K562 (cell line): ENCODE data around the gene FBXW7. TPM values are rescaled to one million over a fixed set of nuclear protein-coding genes. Genes with fewer than 3 reads are reported as not detected.
A peak's percentile ranks its signal among the peaks of the same experiment; 100 is the strongest.

ENCODE experiments used
- E2F6 ChIP-seq, 2 experiments: IDR thresholded peaks; 2 replicates each; pipeline ENCODE4 v1.6.1; 2011; ENCODE audit warnings: borderline replicate concordance in 1 of 2, control low read depth in 1 of 2, low read depth in 1 of 2, low read length in 1 of 2, mild to moderate bottlenecking in 1 of 2, mixed read lengths in 1 of 2, moderate library complexity in 1 of 2; ENCODE audit not compliant: insufficient read depth in 1 of 2, insufficient read length in 1 of 2, poor library complexity in 1 of 2, severe bottlenecking in 1 of 2; ENCODE audit errors: extremely low read depth in 1 of 2
- EHMT2 ChIP-seq: fragments of 450-650 bp; IDR thresholded peaks from 2 replicates; pipeline ENCODE4 v1.6.1; 2018; ENCODE audit warnings: antibody characterized with exemption
- ERF ChIP-seq: fragments of 450-650 bp; formaldehyde crosslinking; IDR thresholded peaks from 2 replicates; pipeline ENCODE4 v1.4.0; 2020; ENCODE audit warnings: mild to moderate bottlenecking, mixed read lengths
- KLF1 ChIP-seq: fragments of 450-650 bp; IDR thresholded peaks from 2 replicates; pipeline ENCODE4 v1.6.1; 2016; ENCODE audit warnings: missing genetic modification characterization, missing compliant biosample characterization
- MAFG ChIP-seq: fragments of 450-650 bp; conservative IDR thresholded peaks from 2 replicates; pipeline ENCODE4 v1.6.1; 2016; ENCODE audit warnings: missing genetic modification characterization, missing compliant biosample characterization
- MCM5 ChIP-seq: fragments of 450-650 bp; IDR thresholded peaks from 2 replicates; pipeline ENCODE4 v1.6.1; 2016; ENCODE audit warnings: low read depth
- MEF2D ChIP-seq: conservative IDR thresholded peaks from 2 replicates; pipeline ENCODE4 v1.6.1; 2016; ENCODE audit warnings: low read depth, missing genetic modification characterization, missing compliant biosample characterization
- MTA2 ChIP-seq: fragments of 450-650 bp; IDR thresholded peaks from 2 replicates; pipeline ENCODE4 v1.6.1; 2016; ENCODE audit warnings: low read depth
- PCBP1 ChIP-seq: fragments of 200-400 bp; formaldehyde crosslinking; IDR thresholded peaks from 2 replicates; pipeline ENCODE4 v1.6.1; 2018; ENCODE audit warnings: mild to moderate bottlenecking, low read depth, low read length; ENCODE audit not compliant: poor library complexity, severe bottlenecking
- SOX6 ChIP-seq: fragments of 450-650 bp; IDR thresholded peaks from 2 replicates; pipeline ENCODE4 v1.6.1; 2014; ENCODE audit warnings: mild to moderate bottlenecking
- U2AF1 ChIP-seq: fragments of 200-400 bp; formaldehyde crosslinking; optimal IDR thresholded peaks from 2 replicates; pipeline ENCODE3; 2017; ENCODE audit warnings: mild to moderate bottlenecking, low read depth, low read length, moderate library complexity
- ZBTB26 ChIP-seq: fragments of 450-650 bp; formaldehyde crosslinking; IDR thresholded peaks from 2 replicates; pipeline ENCODE4 v1.4.0; 2022; ENCODE audit warnings: missing genetic modification characterization
- ZNF23 ChIP-seq: fragments of 250-450 bp; sonication (Bioruptor Pico); IDR thresholded peaks from 2 replicates; pipeline ENCODE4 v1.4.0; 2020; ENCODE audit warnings: mild to moderate bottlenecking
- ZNF561 ChIP-seq: fragments of 450-650 bp; formaldehyde crosslinking; conservative IDR thresholded peaks from 2 replicates; pipeline ENCODE4 v1.4.0; 2020; ENCODE audit warnings: mild to moderate bottlenecking, moderate library complexity
- ZNF592 ChIP-seq: fragments of 450-650 bp; IDR thresholded peaks from 2 replicates; pipeline ENCODE4 v1.6.1; 2017; ENCODE audit warnings: antibody characterized with exemption, mild to moderate bottlenecking
- ZNF778 ChIP-seq: fragments of 450-650 bp; formaldehyde crosslinking; IDR thresholded peaks from 2 replicates; pipeline ENCODE4 v1.4.0; 2020; ENCODE audit warnings: mild to moderate bottlenecking, moderate library complexity
- ZNF830 ChIP-seq: fragments of 250-450 bp; sonication (Bioruptor Pico); IDR thresholded peaks from 2 replicates; pipeline ENCODE4 v1.5.0; 2021; ENCODE audit warnings: mild to moderate bottlenecking
- polyA plus RNA-seq, 8 experiments: library from polyadenylated mRNA; depleted of rRNA in 4 of 8; stranded (reverse) in 5 of 8; unstranded in 3 of 8; fragments of >200 nt; fragmentation: Nextera tagmentation in 2 of 8; fragmentation: Illumina TruSeq in 1 of 8; extraction: Ambion mirVana in 2 of 8; extraction: Trizol in 1 of 8; gene quantifications; 2 replicates each; pipeline versions ENCODE4 v1.2.1 to v1.2.3, GENCODE V29; 2011 to 2014; ENCODE audit warnings: inconsistent platforms in 1 of 8, missing spikeins in 1 of 8
- total RNA-seq, 7 experiments: library from RNA; depleted of rRNA in 6 of 7; stranded (reverse); fragments of >200 nt in 6 of 7; fragmentation: Illumina TruSeq in 2 of 7; extraction: Trizol in 2 of 7; gene quantifications; 2 replicates each; pipeline versions ENCODE4 v1.2.1 to v1.2.3, GENCODE V29; 2011 to 2021; ENCODE audit warnings: low replicate concordance in 1 of 7
- TF ChIP-seq, protein P1 (sequence below): fragments of 250-450 bp; sonication (Bioruptor Pico); IDR thresholded peaks from 2 replicates; pipeline ENCODE4 v1.4.0; 2020; ENCODE audit warnings: mild to moderate bottlenecking
- TF ChIP-seq, protein P2 (sequence below): fragments of 250-450 bp; sonication (Bioruptor Pico); IDR thresholded peaks from 2 replicates; pipeline ENCODE4 v1.4.0; 2020; ENCODE audit warnings: mild to moderate bottlenecking, moderate library complexity

FBXW7 gene
- total and polyA plus RNA-seq, 9 of the 15 experiments (the other 6 are each of a cell fraction or from before 2014, with no cell fraction given) = 6.8 to 44.2 (median 16.4) TPM

DNA sequence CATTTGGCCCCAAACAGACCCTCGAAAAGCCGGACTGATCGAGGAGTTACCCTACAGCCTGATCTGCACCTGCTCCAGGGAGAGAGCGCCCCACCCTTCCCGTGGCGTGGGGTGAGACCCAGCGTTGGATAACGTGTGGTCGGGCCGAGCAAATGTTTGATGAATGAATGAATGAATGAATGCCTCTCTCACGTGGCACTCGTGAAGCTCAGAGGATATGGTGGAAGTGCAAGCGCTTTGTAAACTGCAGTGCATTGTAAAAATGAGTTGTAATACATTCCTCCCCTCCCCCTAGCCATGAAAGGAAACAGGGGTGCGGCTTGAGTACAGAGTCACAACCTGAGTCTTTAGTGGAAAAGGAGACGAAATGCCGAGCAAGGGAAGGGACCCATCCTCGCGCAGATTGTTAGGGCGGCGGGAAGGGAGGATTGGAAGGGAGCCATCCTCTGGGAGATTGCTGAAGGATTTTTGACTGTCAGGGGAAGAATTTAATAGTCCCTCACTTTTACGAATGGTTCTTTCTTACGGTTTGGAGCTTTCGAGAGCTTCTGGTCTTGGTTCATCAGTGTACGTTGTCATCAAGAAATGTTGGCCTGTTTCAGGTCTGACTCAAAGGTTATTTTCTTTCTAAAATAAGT, 772 bp upstream of the FBXW7 start (continued):
- TF ChIP-seq MTA2 (no peak), ZNF561 (no peak), EHMT2 (no peak), ZNF23 (CRISPR knock-in tag) (no peak), KLF1 (tag) (no peak), E2F6 (IDR thresholded peaks at IDR 0.05; ENCODE audit: borderline replicate concordance in 1 of 2, extremely low read depth in 1 of 2, insufficient read depth in 1 of 2, insufficient read length in 1 of 2, low read depth in 1 of 2, low read length in 1 of 2, poor library complexity in 1 of 2, severe bottlenecking in 1 of 2) (peak in 1 of 2 experiments; percentile 63), SOX6 (no peak), MCM5 (no peak), PCBP1 (no peak), ZNF778 (CRISPR knock-in tag) (no peak), ZNF592 (peak; percentile 52; the same call in 1 of the 2 replicates), ZNF830 (CRISPR knock-in tag) (no peak), ERF (CRISPR knock-in tag) (no peak), ZBTB26 (CRISPR knock-in tag) (no peak), MAFG (tag) (no peak), U2AF1 (no peak), MEF2D (tag) (no peak)
- TF ChIP-seq, protein P1, sequence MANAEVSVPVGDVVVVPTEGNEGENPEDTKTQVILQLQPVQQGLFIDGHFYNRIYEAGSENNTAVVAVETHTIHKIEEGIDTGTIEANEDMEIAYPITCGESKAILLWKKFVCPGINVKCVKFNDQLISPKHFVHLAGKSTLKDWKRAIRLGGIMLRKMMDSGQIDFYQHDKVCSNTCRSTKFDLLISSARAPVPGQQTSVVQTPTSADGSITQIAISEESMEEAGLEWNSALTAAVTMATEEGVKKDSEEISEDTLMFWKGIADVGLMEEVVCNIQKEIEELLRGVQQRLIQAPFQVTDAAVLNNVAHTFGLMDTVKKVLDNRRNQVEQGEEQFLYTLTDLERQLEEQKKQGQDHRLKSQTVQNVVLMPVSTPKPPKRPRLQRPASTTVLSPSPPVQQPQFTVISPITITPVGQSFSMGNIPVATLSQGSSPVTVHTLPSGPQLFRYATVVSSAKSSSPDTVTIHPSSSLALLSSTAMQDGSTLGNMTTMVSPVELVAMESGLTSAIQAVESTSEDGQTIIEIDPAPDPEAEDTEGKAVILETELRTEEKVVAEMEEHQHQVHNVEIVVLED (CRISPR knock-in tag) = no peak
- TF ChIP-seq, protein P2, sequence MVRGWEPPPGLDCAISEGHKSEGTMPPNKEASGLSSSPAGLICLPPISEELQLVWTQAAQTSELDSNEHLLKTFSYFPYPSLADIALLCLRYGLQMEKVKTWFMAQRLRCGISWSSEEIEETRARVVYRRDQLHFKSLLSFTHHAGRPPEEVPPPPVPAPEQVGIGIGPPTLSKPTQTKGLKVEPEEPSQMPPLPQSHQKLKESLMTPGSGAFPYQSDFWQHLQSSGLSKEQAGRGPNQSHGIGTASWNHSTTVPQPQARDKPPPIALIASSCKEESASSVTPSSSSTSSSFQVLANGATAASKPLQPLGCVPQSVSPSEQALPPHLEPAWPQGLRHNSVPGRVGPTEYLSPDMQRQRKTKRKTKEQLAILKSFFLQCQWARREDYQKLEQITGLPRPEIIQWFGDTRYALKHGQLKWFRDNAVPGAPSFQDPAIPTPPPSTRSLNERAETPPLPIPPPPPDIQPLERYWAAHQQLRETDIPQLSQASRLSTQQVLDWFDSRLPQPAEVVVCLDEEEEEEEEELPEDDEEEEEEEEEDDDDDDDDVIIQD (CRISPR knock-in tag) = no peak
